SHP77 treated with DMSO at 0.1 percent for 48 hours (cell line): ENCODE measurements around the gene POLR2J3.
"Not testable (repeated sequence)": the region's sequence is repeated elsewhere in the genome, so short reads cannot be mapped to it uniquely, and the experiment has no call there.

Experiments
- DNase-seq: peaks from one replicate; lab custom pipeline; 2025; lab: John Stamatoyannopoulos, UW

POLR2J3 gene

DNA sequence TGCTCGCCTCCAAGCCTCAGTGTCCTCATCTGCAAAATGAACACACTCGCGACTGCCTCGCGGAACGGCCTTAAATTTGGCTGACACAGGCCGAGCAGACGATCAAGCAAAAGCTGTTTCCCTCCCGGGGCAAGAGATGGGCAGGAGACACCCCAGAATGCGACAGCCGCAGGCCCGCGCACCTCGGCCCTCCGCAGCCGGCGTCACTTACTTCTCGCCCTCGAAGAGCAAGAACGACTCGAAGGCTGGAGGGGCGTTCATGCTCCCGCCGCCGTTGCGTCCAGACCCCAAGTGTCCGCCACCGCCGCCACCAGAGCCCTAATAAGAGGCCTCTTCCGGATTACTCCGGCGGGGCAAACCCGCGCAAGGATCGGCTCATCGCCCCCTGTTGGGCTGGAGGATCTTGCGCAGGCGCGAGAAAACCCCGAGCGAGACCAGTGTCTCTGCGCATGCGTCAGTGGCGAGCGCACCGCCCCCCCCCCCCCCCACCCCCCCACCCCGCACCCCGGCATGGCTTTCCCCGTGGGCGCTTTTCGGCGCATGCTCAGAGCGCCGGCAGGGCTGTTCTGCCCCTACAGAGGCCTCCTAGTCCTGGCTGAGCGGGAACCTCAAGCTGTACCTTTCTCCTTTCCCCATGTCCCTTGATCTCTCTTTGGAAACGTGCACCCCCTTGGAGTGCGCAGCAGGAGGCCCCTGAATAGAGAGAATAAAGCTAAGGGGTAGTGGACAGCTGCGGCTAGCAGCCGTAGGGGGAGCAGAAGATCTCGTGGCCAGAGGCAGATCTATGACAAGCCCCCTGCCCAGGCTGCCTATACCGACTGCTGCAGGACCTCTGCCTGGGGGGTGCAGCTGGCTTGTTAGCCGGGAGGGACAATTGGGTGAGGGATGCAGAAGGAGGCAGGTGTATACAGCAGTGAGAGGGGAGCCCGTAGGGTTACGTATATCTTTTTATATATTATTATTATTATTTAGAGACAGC is at the start of gene POLR2J3:
TSS of gene POLR2J3 (minus strand) at position 323 of the 979 bp plus-strand sequence. CDS start at position 261, 62 bp downstream.
- DNase-seq: not testable (repeated sequence)

- DNase-seq: not testable (repeated sequence)
Observed at GRCh38 chr7:102618122-102618521, 45.7 kb upstream of the POLR2J3 start.

- not testable (repeated sequence) for DNase-seq
Observed at GRCh38 chr7:102616507-102617125, 44.2 kb upstream of the POLR2J3 start, which contains the start of gene RASA4. Gene RASA4 (minus strand): TSS chr7:102616756. CDS start chr7:102616689, 67 bp downstream.

GRCh38 chr7:102615930-102616329 is 43.5 kb upstream of the POLR2J3 start:
- DNase-seq: not testable (repeated sequence)

DNA sequence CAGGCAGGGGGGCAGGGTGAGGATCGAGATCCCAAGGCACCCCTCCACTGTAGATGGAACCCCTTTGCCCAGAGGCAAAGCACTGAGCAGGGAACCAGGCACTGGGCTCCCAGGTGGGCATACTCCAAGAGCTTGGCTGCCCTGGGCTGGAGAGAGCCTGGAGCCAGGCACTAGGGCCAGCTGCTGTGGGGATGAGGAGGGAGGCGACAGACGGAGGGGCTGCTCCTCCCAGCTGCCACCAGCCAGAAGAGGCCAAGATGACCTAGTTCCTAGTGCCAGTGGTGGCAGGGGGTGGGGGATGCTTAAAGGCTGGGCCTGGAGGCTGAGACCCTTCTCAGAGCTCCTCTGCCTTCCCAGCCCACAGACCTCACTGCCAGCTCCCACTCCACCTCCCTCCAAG is 42.5 kb upstream of the POLR2J3 start:
- DNase-seq: not testable (repeated sequence)

DNA sequence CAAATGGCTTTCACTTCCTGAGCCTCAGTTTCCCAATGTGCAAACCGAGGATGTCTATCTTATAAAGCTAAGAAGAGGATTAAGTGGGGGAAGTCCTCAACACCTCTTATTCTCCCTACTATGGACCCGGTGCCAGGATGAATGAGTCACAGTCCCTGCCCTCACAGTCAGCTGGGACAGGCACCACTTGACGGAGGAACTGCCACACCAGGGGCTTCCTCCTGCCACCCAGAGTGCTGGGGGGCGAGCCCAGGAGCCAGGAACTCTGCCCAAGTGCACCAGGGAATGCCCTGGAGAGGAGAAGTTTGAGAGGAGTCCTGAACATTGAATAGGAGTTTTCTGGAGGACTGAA is 41.9 kb upstream of the POLR2J3 start:
- not testable (repeated sequence) for DNase-seq

GRCh38 chr7:102613575-102614345 is 41.4 kb upstream of the POLR2J3 start:
- DNase-seq: not testable (repeated sequence)

DNA sequence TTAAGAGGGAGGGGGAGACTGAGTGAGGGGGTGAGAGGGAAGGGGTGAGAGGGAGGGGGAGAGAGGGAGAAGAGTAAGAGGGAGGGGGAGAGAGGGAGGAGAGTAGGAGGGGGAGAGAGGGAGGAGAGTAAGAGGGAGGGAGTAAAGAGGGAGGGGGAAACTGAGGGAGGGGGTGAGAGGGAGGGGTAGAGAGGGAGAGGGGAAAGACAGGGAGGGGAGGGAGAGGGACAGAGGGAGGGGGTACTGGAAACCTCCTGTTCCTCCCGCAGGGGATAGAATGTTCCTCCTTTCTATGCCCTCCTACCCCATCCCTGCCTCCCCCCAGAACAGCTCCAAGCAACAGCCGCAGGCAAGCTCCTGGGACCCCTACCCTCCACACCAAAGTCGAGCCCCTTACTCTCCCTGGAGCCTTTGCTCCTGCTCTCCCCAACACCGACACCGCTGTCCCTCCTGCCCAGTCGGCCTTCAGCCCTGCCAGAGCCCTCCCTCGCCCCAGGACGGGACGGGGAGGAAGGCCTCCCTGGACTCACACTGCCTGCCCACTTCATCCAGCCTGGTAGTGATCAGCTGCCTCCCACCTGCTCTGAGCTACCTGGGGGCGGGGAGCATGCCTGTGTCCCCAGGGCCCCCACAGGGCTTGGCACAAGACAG is 39.4 kb upstream of the POLR2J3 start:
- DNase-seq: not testable (repeated sequence)

DNA sequence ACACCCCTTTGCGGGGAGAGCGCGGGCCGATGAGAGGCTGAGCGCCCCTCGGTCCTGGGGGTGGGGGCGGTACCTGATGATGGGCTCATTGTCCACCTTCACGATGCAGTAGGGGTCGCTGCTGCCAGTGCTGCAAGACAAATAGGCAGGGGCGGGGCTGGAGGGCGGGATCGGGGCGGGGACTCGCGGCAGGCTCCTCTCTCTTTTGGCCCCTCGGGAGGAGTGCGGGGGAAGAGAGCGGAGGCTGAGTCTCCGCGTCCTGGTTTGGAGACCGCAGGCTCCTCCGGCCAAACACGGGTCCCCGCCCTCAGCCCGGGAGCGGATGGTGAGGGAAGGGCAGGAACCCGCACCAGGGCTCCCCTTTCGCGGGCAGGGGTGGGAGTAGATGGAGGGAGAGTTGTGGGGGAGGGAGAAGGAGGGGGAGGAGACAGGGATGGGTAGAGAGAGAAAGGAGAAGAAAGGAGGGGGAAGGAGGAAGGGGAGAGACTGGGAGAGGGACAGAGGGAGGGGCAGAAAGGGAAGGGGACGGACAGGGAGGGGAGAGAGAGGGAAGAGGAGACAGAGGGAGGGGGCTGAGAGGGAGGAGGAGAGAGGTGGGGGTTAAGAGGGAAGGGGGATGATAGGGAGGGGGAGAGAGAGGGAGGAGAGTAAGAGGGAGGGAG is 38.8 kb upstream of the POLR2J3 start:
- DNase-seq: not testable (repeated sequence)

GRCh38 chr7:102610441-102610840 is 38.1 kb upstream of the POLR2J3 start:
- not testable (repeated sequence) for DNase-seq

GRCh38 chr7:102609734-102610133 is 37.4 kb upstream of the POLR2J3 start:
- not testable (repeated sequence) for DNase-seq

GRCh38 chr7:102606848-102607247 is 34.5 kb upstream of the POLR2J3 start:
- not testable (repeated sequence) for DNase-seq

GRCh38 chr7:102604431-102605145 is 32.2 kb upstream of the POLR2J3 start:
- DNase-seq: not testable (repeated sequence)

- DNase-seq: not testable (repeated sequence)
Observed at GRCh38 chr7:102602317-102602716, 29.9 kb upstream of the POLR2J3 start.

GRCh38 chr7:102599699-102600098 is 27.3 kb upstream of the POLR2J3 start:
- DNase-seq: not testable (repeated sequence)

- not testable (repeated sequence) for DNase-seq
Observed at GRCh38 chr7:102596036-102596435, 23.7 kb upstream of the POLR2J3 start.

GRCh38 chr7:102593637-102594334 is 21.4 kb upstream of the POLR2J3 start:
- DNase-seq: not testable (repeated sequence)

DNA sequence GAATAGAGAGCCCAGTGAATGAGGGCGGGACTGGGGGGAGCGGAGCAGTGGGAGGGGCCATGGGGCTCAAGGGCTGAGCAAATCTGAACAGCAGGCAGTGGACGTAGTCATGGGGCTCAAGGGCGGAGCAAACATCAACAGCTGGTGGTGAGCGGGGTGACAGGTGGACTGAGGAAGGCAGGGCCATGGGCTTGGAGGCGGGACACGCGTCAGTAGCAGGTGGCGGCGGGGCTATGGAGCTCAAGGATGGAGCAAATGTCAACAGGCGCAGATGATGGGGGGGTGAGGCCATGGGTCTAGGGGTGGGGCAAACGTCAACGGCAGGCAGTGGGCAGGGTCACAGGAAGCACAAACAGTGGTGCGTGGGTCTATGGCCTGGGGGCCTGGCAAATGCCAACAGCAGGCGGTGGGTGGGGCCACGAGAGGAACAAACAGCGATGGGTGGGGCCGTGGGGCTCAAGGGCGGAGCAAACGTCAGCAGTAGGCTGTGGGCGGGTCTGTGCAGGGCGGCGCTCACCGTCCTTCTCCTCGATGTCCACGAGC is 20.2 kb upstream of the POLR2J3 start:
- not testable (repeated sequence) for DNase-seq

DNA sequence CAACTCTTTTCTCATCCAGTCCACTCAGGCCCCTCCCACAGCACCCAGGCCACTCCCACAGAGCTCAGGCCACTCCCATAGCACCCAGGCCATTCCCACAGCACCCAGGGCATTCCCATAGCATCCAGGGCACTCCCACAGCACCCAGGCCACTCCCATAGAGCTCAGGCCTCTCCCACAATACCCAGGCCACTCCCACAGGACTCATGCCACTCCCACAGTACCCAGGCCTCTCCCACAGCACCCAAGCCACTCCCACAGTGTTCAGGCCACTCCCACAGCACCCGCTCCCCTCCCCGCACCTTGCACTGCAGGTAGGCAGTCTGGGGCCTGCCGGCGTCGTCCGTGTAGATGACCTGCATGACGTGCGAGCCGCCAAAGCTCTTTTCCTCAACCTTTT is 17.5 kb upstream of the POLR2J3 start:
- not testable (repeated sequence) for DNase-seq
